GM18526 (cell line): ENCODE measurements around the gene ZMYM4.

Source experiments
- POLR2A ChIP-seq: IDR thresholded peaks from 3 replicates; pipeline ENCODE4 v1.6.1; 2011; ENCODE audit not compliant: insufficient read length; ENCODE audit errors: extremely low read depth

The ZMYM4 gene

DNA sequence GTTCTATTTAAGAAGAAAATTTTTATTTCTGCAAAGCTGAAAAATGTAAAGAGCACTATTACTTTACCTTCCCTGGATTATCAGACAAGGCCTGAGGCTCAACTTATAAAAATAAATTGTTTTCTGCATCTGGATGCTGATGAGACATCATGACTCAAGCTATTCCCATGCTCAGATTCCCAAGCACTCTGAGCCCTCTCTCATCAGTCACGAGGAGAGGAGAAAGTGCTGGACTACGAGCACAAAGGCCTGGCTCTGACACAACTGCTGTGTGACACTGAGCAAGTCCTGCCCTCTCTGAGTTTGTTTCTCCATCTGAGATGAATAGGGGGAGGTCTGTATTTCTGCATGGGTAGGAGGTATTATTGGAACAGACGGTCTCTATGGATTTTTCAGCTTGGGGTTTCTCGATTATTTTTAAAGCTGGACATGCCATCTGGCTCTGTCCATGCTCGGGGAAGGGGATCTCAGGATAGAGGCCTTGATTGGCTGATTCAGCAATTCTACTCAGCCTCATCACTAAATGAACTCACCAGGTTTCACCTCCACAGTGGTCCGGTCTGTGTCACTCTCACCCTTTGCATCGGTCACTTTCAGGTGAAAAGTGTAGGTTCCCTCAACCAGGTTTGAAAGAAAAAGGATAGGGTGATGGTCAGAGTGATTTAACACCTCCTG, 181.0 kb downstream of the ZMYM4 start:
- no peak for TF ChIP-seq POLR2A

DNA sequence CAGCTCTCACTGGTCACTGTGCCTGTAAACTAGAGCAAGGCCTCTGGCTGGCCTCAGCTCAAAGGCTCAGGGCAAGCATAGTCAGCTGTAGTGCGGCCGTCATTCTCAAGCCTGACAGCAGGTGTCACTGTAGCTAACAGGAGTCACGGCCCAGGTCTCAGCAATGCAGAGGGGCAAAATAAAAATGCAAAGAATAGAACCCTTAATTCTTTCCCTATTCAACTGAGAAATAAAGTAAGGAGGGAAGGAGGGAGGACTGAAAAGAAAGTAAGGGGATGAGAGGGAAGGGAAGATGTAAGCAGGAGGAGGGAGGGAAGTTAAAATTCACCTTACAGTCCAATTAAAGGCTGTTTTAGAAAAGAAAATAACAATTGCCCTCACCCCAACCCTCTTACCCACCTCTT, 182.6 kb downstream of the ZMYM4 start:
- TF ChIP-seq POLR2A, result no peak

DNA sequence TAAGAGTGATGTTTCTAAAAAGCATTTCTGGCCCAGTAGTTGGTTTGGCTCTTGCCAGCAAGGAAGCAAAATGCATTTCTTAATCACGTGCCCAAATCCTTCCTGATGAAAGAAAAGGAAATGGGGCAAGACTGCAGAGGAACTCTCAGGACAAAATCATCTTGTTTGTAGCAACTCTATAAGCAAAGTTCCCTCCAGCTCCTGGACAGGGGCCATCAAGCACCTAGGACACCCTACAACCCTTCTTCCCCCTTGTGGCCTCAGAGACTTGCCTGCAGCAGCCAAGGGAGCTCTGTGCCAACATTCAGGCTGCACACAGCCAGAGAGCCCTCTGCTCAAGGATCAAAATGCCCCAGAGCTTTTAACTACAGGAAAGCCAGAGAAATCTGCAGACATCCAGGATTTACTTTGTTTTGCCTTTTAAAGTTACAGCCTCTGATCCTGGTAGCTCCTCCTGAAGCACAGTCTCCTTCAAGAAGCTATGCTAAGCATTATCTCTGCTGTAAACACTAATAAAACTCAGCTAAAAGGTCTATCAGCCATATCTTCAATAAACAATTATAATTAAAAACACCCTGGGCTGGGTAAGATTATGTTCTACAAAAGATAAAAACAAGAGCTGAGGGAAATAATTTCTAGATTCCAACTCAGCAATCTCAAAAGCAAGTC, 183.7 kb downstream of the ZMYM4 start:
- no peak for TF ChIP-seq POLR2A

DNA sequence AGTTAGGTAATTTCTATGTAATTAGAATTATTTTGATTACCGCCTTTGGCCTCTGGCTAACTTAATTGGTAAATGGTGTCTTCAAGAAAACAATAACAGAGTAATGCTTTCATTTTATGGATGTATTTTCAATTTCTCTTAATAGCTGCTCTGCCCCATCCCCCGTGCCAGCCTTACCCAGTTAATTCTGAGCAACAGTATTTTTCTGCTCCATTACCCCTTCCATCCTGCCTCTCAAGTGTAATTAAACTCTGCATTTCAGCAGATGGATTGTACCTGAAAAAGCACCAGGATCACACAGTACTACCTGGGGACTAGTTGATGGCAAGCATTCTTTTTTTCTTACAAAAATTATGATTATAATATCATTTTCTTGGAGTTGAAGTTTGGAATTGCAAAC, 184.5 kb downstream of the ZMYM4 start:
- no peak for TF ChIP-seq POLR2A

GRCh38 chr1:35454176-35454575, 185.7 kb downstream of the ZMYM4 start:
- no peak for TF ChIP-seq POLR2A

GRCh38 chr1:35454616-35455015, 186.1 kb downstream of the ZMYM4 start:
- TF ChIP-seq POLR2A, result no peak

- TF ChIP-seq POLR2A, result no peak
Measured at GRCh38 chr1:35460796-35461195, 192.3 kb downstream of the ZMYM4 start.

DNA sequence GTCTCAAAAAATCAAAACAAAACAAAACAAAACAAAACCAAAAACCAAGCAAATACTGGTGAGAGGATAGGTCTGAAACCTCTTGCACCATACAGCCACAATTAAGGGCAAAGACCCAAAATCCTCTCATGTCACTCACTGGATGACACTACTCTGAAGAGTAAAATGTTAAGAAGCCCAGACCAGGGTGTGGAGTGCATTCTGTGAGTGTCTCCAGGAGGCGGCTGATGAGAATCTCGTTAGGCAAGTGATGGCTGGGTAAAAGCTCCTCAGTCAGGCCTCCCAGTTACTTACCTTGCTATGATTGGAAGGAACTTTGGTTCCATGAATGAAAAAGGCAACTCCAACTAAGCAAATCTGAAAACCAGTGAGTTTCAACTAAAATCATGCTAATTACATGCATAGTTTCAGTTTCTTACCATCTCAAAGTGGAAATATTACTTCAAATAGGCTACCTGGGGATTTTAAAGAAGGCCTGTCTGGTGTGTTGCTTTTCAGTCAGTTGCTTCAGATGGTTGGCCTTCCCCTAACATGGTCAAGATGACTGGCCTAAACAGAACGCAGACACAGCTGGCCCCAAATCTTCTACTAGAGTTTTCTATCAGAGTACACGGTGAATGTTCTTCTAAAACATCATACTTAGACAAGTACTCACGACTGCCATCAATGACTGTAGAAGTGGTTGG, 193.6 kb downstream of the ZMYM4 start:
- no peak for TF ChIP-seq POLR2A

DNA sequence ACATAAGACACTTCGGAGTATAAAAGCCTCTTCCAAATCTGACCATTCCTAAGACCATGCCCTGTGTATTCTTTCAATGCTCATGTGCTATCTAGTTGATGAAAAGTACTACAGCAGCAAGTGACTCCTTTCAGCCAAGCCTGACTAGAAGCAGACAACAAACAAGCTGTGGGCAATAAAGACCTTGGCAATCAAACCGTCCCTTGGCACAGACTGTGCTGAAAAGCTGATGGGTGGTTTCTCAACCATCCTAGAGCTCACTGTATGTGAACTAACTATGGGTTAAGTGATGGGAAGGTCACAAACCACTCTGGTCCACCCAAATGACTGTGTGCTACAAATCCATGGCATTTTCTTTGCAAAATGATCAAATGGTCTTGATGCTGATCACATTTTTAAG, 194.7 kb downstream of the ZMYM4 start:
- no peak for TF ChIP-seq POLR2A

DNA sequence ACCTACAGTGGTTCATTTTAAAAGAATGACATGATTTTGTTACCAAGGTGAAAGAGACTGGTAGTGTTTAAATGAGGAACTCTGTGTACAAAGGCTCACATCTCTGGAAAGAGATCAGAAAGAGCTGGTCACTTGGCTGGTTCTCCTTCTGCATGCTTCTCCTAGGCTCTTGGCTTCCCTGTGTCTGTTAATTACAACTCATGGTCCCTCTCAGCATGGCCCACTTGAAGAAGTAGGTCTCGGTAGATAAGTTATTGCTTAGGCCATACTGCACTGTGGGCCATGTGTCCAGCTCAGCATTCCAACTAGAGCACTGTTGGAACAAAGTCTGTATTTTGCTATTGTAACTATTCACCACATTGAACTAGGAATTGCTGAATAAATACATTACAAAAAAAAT, 197.6 kb downstream of the ZMYM4 start:
- TF ChIP-seq POLR2A, result no peak

GRCh38 chr1:35470977-35471613, 202.6 kb downstream of the ZMYM4 start:
- no peak for TF ChIP-seq POLR2A
